Measurements from ENCODE around the gene DNAH8.

Gene DNAH8

DNA sequence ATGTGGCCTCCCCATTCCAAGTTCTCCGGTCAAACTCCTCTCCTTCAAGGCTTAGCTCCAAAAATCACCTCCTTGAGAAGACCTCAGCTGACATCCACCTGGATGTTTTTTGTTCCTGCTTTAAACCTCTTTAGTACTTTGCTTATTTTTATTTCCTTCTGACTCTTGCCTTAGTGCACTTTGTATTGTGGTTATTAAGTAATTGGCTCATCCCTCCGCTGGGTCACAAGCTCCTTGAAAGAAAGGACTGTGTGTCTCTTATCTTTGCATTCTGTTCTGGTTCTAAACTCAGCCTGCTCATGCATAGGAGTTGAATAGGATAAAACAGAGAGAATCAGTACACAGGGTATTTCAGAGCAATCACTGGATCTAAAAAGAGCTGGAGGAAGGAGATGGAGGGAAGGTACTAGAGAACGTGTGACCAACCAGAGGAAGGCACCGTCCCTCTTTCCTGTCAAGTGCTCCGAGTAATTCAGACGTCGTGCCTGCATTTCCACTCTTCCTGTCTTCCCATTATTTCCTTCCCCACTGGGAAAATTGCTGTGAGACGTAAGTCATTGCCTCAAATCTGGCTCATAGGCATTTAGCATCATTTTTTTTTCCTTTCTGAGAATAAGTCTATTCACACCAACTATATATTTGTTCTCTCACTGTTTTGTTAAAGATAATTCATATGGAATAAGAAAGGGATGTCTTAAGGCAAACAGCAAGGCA, 273.8 kb downstream of the DNAH8 start:
- no peaks in the 10 kb centered on the region for H4K20me1 ChIP-seq (ENCODE audit: insufficient read depth, low read length)
- H3K27me3 ChIP-seq (ENCODE audit: low read depth, low read length): peaks cover 31% of the 10 kb centered on the region
- no peaks in the 10 kb centered on the region for H3K36me3 ChIP-seq (replicated peaks; ENCODE audit: low read depth, low read length)
- no peaks in the 10 kb centered on the region for H3K79me2 ChIP-seq (ENCODE audit: low read length)
- H2AFZ ChIP-seq (ENCODE audit: low read depth, low read length): no peak overlapping the region
- H3K9me3 ChIP-seq (ENCODE audit: insufficient read depth, low read length): no peaks in the 10 kb centered on the region
- H3K4me1 ChIP-seq (ENCODE audit: low read length): peaks cover 15% of the 10 kb centered on the region
- H3K4me3 ChIP-seq (ENCODE audit: low read length): no peak overlapping the region
- no peak overlapping the region for H3K9ac ChIP-seq (ENCODE audit: low read length)
- no peak overlapping the region for H3K4me2 ChIP-seq (ENCODE audit: low read length)
- no peak overlapping the region for H3K27ac ChIP-seq (ENCODE audit: low read length)
- TF ChIP-seq, protein P1, sequence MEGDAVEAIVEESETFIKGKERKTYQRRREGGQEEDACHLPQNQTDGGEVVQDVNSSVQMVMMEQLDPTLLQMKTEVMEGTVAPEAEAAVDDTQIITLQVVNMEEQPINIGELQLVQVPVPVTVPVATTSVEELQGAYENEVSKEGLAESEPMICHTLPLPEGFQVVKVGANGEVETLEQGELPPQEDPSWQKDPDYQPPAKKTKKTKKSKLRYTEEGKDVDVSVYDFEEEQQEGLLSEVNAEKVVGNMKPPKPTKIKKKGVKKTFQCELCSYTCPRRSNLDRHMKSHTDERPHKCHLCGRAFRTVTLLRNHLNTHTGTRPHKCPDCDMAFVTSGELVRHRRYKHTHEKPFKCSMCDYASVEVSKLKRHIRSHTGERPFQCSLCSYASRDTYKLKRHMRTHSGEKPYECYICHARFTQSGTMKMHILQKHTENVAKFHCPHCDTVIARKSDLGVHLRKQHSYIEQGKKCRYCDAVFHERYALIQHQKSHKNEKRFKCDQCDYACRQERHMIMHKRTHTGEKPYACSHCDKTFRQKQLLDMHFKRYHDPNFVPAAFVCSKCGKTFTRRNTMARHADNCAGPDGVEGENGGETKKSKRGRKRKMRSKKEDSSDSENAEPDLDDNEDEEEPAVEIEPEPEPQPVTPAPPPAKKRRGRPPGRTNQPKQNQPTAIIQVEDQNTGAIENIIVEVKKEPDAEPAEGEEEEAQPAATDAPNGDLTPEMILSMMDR (IDR thresholded peaks at IDR 0.05; ENCODE audit: low read depth, low read length): no peak

DNA sequence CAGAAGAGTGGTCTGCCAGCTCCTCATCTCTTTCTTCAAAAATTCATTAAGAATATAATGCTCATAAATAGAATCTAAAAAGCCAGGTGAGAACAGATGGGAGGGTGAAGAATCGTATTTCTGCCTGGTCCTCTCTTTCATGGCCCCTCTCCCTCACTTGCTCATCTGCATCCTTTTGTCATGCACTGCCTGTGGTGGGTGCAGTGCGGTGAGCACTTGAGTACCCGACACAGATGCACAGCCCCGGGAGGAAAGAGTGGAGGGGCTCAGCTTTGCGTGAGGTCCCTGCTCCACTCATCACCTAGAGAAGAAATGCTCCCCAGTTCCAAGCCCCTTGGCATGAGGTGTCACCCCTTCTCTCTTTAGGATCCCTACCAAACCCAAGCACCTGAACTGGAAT, 275.4 kb downstream of the DNAH8 start:
- Histone ChIP-seq H3K27ac (ENCODE audit: low read length) (no peak overlapping the region), H3K79me2 (ENCODE audit: low read length) (no peaks in the 10 kb centered on the region), H3K4me2 (ENCODE audit: low read length) (no peak overlapping the region), H3K4me3 (ENCODE audit: low read length) (no peak overlapping the region), H3K27me3 (ENCODE audit: low read depth, low read length) (peaks cover 36% of the 10 kb centered on the region), H3K9ac (ENCODE audit: low read length) (no peak overlapping the region), H4K20me1 (ENCODE audit: insufficient read depth, low read length) (no peaks in the 10 kb centered on the region), H3K36me3 (replicated peaks; ENCODE audit: low read depth, low read length) (no peaks in the 10 kb centered on the region), H3K4me1 (ENCODE audit: low read length) (peaks cover 15% of the 10 kb centered on the region), H2AFZ (ENCODE audit: low read depth, low read length) (no peak overlapping the region), H3K9me3 (ENCODE audit: insufficient read depth, low read length) (no peaks in the 10 kb centered on the region)
- TF ChIP-seq, protein P1 (IDR thresholded peaks at IDR 0.05; ENCODE audit: low read depth, low read length): no peak
- TF ChIP-seq EZH2phosphoT487 (IDR thresholded peaks at IDR 0.05; ENCODE audit: low read depth): no peak

DNA sequence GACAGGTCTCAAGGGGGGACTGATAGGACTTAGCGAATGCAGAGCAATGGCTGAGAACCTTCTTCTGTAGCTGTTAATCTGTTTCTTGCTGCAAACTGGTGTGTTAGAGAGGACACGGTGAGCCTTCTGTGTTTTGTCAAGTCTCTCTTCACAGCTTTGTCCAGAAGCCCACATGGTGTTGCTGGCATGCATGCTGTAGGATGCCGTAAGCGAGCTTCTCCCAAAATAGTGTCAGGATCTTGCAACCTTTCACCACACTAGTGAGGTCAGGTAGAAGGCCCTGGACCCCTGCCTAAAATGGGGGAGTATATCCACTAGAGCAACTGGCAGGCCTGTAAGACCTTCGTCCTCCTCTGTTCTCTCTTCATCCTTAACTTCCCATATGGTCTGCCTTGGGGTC, 281.6 kb downstream of the DNAH8 start:
- H3K4me3 ChIP-seq (ENCODE audit: low read length): no peak overlapping the region
- no peak overlapping the region for H3K4me2 ChIP-seq (ENCODE audit: low read length)
- H3K27me3 ChIP-seq (ENCODE audit: low read depth, low read length): peaks cover 48% of the 10 kb centered on the region
- no peak overlapping the region for H2AFZ ChIP-seq (ENCODE audit: low read depth, low read length)
- H3K4me1 ChIP-seq (ENCODE audit: low read length): no peaks in the 10 kb centered on the region
- TF ChIP-seq, protein P1 (IDR thresholded peaks at IDR 0.05; ENCODE audit: low read depth, low read length): no peak
- no peak for TF ChIP-seq EZH2phosphoT487 (IDR thresholded peaks at IDR 0.05; ENCODE audit: low read depth)
- H3K9me3 ChIP-seq (ENCODE audit: insufficient read depth, low read length): no peaks in the 10 kb centered on the region
- H3K79me2 ChIP-seq (ENCODE audit: low read length): no peaks in the 10 kb centered on the region
- H4K20me1 ChIP-seq (ENCODE audit: insufficient read depth, low read length): no peaks in the 10 kb centered on the region
- H3K27ac ChIP-seq (ENCODE audit: low read length): no peak overlapping the region
- no peak overlapping the region for H3K9ac ChIP-seq (ENCODE audit: low read length)
- H3K36me3 ChIP-seq (replicated peaks; ENCODE audit: low read depth, low read length): no peaks in the 10 kb centered on the region

DNA sequence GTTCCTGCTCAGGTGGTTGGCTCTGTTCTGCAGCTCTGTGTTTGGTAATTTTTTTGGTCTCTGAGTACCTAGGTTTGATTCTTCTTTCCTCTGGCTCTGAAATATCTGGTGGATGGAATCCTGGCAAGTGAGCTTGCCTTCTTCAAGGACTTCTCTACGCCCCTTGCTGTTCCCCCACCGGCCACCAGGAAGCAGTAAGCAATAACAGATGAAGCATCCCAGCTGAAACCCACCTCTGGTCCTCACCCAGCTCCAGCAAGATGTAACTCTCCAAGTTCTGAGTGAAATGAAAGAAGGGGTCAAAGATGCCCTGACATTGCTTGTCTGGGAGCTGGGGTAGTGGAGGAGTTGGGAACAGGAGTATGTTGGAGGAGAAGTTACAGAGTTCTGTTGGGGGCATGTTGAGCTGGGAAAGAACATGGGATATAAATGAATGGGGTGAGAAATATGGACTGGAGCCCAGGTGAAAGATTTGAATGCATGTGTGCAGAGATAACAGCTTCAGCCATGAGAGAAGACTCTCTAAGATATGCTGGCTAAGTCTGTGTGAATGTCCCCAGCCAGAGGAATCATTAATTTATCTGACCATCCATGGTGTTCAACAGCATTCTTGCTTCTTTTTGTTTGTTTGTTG, 282.1 kb downstream of the DNAH8 start:
- peaks cover 54% of the 10 kb centered on the region for H3K27me3 ChIP-seq (ENCODE audit: low read depth, low read length)
- no peak overlapping the region for H2AFZ ChIP-seq (ENCODE audit: low read depth, low read length)
- no peaks in the 10 kb centered on the region for H3K4me1 ChIP-seq (ENCODE audit: low read length)
- no peaks in the 10 kb centered on the region for H3K36me3 ChIP-seq (replicated peaks; ENCODE audit: low read depth, low read length)
- H3K4me3 ChIP-seq (ENCODE audit: low read length): no peak overlapping the region
- H4K20me1 ChIP-seq (ENCODE audit: insufficient read depth, low read length): no peaks in the 10 kb centered on the region
- no peaks in the 10 kb centered on the region for H3K79me2 ChIP-seq (ENCODE audit: low read length)
- H3K4me2 ChIP-seq (ENCODE audit: low read length): no peak overlapping the region
- H3K27ac ChIP-seq (ENCODE audit: low read length): no peak overlapping the region
- no peaks in the 10 kb centered on the region for H3K9me3 ChIP-seq (ENCODE audit: insufficient read depth, low read length)
- no peak overlapping the region for H3K9ac ChIP-seq (ENCODE audit: low read length)
- no peak for TF ChIP-seq EZH2phosphoT487 (IDR thresholded peaks at IDR 0.05; ENCODE audit: low read depth)
- TF ChIP-seq, protein P1 (IDR thresholded peaks at IDR 0.05; ENCODE audit: low read depth, low read length): peak; percentile 85

All from OCI-LY3 (cell line).